Measurements from ENCODE around the gene THAP10. TPM values are rescaled to one million over a fixed set of nuclear protein-coding genes. Genes with fewer than 3 reads are reported as not detected.
"Not testable (repeated sequence)": the region's sequence is repeated elsewhere in the genome, so short reads cannot be mapped to it uniquely, and the experiment has no call there.

THAP10 gene
- total RNA-seq, 4 donors from 2014 or later, result 3.9 to 5.4 (median 4.9) TPM

- whole genome bisulfite sequencing, 2 donors, result 92 to 93% methylated on average over 2 of the region's 2 CpGs
- peak in 1 of 2 donors; percentile 39 for DNase-seq
- intact Hi-C loops (cut with DNase I), result no loop called here
- H3K27me3 ChIP-seq, result no peaks in the 10 kb centered on the region
- peaks cover 28 to 62% of the 10 kb centered on the region in 2 donors for H3K4me1 ChIP-seq
- H3K27ac ChIP-seq, result peak overlapping the region in 1 of 3 donors; percentile 51
- H3K9me3 ChIP-seq, result no peaks in the 10 kb centered on the region
- no peak overlapping the region for H3K4me3 ChIP-seq (replicated peaks in 1 of 3)
- H3K36me3 ChIP-seq, result no peaks in the 10 kb centered on the region
- no peak for TF ChIP-seq CTCF (IDR thresholded peaks at IDR 0.05)
- TF ChIP-seq POLR2A (IDR thresholded peaks at IDR 0.05), result no peak
Observed at GRCh38 chr15:70873232-70874054, 18.8 kb downstream of the THAP10 start.

GRCh38 chr15:70871490-70871889, 20.7 kb downstream of the THAP10 start:
- DNase-seq; H3K27me3 ChIP-seq; H3K36me3 ChIP-seq; H3K4me3 ChIP-seq (replicated peaks in 1 of 3); H3K9me3 ChIP-seq; intact Hi-C loops (cut with DNase I): not testable (repeated sequence)
- Histone ChIP-seq H3K27ac (peak overlapping the region; percentile 39 to 69 (median 47)), H3K4me1 (peaks cover 20 to 60% of the 10 kb centered on the region in 2 donors)
- WGBS, 2 donors, result 91 to 93% methylated on average over 12 to 19 of the region's 34 CpGs

- no peaks in the 10 kb centered on the region for H3K9me3 ChIP-seq
- DNase-seq, result no peak
- peaks cover 10 to 48% of the 10 kb centered on the region in 2 donors for H3K4me1 ChIP-seq
- no peak overlapping the region for H3K4me3 ChIP-seq (replicated peaks in 1 of 3)
- intact Hi-C loops (cut with DNase I), result no loop called here
- no peaks in the 10 kb centered on the region for H3K36me3 ChIP-seq
- H3K27me3 ChIP-seq, result no peaks in the 10 kb centered on the region
- no peak for TF ChIP-seq CTCF (IDR thresholded peaks at IDR 0.05)
- H3K27ac ChIP-seq, result peak overlapping the region in 2 of 3 donors; percentile 29 to 36
Observed at GRCh38 chr15:70870051-70870450, 22.2 kb downstream of the THAP10 start.

- H3K4me1 ChIP-seq, result peaks cover 10 to 42% of the 10 kb centered on the region in 2 donors
- DNase-seq, result no peak
- peak overlapping the region in 1 of 3 donors; percentile 36 for H3K27ac ChIP-seq
- WGBS, 2 donors, result 64 to 89% methylated on average over 3 of the region's 3 CpGs
- no peaks in the 10 kb centered on the region for H3K27me3 ChIP-seq
- H3K9me3 ChIP-seq, result no peaks in the 10 kb centered on the region
- TF ChIP-seq POLR2A (IDR thresholded peaks at IDR 0.05) (no peak), CTCF (IDR thresholded peaks at IDR 0.05) (no peak)
- intact Hi-C loops (cut with DNase I), result no loop called here
- no peaks in the 10 kb centered on the region for H3K36me3 ChIP-seq
- no peak overlapping the region for H3K4me3 ChIP-seq (replicated peaks in 1 of 3)
Observed at GRCh38 chr15:70869346-70869745, 22.9 kb downstream of the THAP10 start.

GRCh38 chr15:70867911-70868467, 24.2 kb downstream of the THAP10 start:
- H3K27me3 ChIP-seq, result no peaks in the 10 kb centered on the region
- DNase-seq, result no peak
- TF ChIP-seq CTCF (IDR thresholded peaks at IDR 0.05) (no peak), POLR2A (IDR thresholded peaks at IDR 0.05) (no peak)
- H3K27ac ChIP-seq, result no peak overlapping the region
- WGBS, 2 donors, result 59 to 77% methylated on average over 6 of the region's 6 CpGs
- intact Hi-C loops (cut with DNase I), result no loop called here
- H3K4me3 ChIP-seq (replicated peaks in 1 of 3), result no peak overlapping the region
- H3K9me3 ChIP-seq, result no peaks in the 10 kb centered on the region
- no peaks in the 10 kb centered on the region for H3K36me3 ChIP-seq
- peaks cover 10 to 37% of the 10 kb centered on the region in 2 donors for H3K4me1 ChIP-seq

All from thyroid gland (tissue), 4 donors.